Neural cell (in vitro differentiated cells): ENCODE data around the gene CYP4B1. TPM values are rescaled to one million over a fixed set of nuclear protein-coding genes. Genes with fewer than 3 reads are reported as not detected.

Experiments
- H2AFZ ChIP-seq: fragments of 200-600, 300-800 bp; sonication (generic), shearing (Covaris generic); 2 replicates; pipeline ENCODE4 v1.6.0; 2014; ENCODE audit warnings: low read depth, mild to moderate bottlenecking, antibody characterized with exemption, low read length, moderate library complexity
- H3F3A ChIP-seq: fragments of 200-600 bp; shearing (Covaris generic); 2 replicates; pipeline ENCODE4 v1.6.1; 2016; ENCODE audit warnings: mild to moderate bottlenecking, moderate library complexity, mixed read lengths, antibody characterized with exemption, low read length; ENCODE audit not compliant: insufficient read depth, poor library complexity, severe bottlenecking
- H3K27ac ChIP-seq: fragments of 200-600, 300-800 bp; sonication (generic), shearing (Covaris generic); 2 replicates; pipeline ENCODE4 v1.5.1; 2014; ENCODE audit warnings: mild to moderate bottlenecking, low read length, moderate library complexity
- H3K27me3 ChIP-seq: fragments of 300-800, 200-600 bp; sonication (generic), shearing (Covaris generic); 2 replicates; pipeline ENCODE4 v1.6.0; 2014; ENCODE audit warnings: mild to moderate bottlenecking, low read depth, low read length, moderate library complexity; ENCODE audit not compliant: insufficient read depth
- H3K36me3 ChIP-seq: fragments of 300-800, 200-600 bp; sonication (generic), shearing (Covaris generic); 2 replicates; pipeline ENCODE4 v1.5.1; 2014; ENCODE audit warnings: mild to moderate bottlenecking, antibody characterized with exemption, low read length, moderate library complexity; ENCODE audit not compliant: insufficient read depth
- H3K4me2 ChIP-seq: fragments of 300-800, 200-600 bp; sonication (generic), shearing (Covaris generic); 2 replicates; pipeline ENCODE4 v1.6.0; 2014; ENCODE audit warnings: mild to moderate bottlenecking, low read length
- H3K4me3 ChIP-seq: fragments of 300-800, 200-600 bp; sonication (generic), shearing (Covaris generic); 2 replicates; pipeline ENCODE4 v1.5.1; 2014; ENCODE audit warnings: mild to moderate bottlenecking, low read length, moderate library complexity
- H3K79me2 ChIP-seq: fragments of 200-600 bp; shearing (Covaris generic); replicated peaks from 2 replicates; pipeline ENCODE4 v1.6.0; 2014; ENCODE audit warnings: mild to moderate bottlenecking, low read length, moderate library complexity; ENCODE audit not compliant: insufficient read depth
- H3K9ac ChIP-seq: fragments of 300-800, 200-600 bp; sonication (generic), shearing (Covaris generic); 2 replicates; pipeline ENCODE4 v1.6.1; 2016; ENCODE audit warnings: mild to moderate bottlenecking, low read length, mixed read lengths
- H3K9me2 ChIP-seq: fragments of 200-600 bp; shearing (Covaris generic); 2 replicates; pipeline ENCODE4 v1.6.1; 2016; ENCODE audit warnings: mild to moderate bottlenecking, low read length, mixed read lengths; ENCODE audit not compliant: insufficient read depth
- H3K9me3 ChIP-seq: fragments of 200-600, 300-800 bp; sonication (generic), shearing (Covaris generic); 2 replicates; pipeline ENCODE4 v1.6.1; 2016; ENCODE audit warnings: mild to moderate bottlenecking, mixed run types, low read length, moderate library complexity, mixed read lengths
- H4K20me1 ChIP-seq: fragments of 200-600 bp; shearing (Covaris generic); 2 replicates; pipeline ENCODE4 v1.6.1; 2016; ENCODE audit warnings: mild to moderate bottlenecking, mixed run types; ENCODE audit not compliant: insufficient read depth
- CTCF ChIP-seq: fragments of 450-650 bp; IDR thresholded peaks from 2 replicates; pipeline ENCODE4 v1.5.1; 2014; ENCODE audit warnings: antibody characterized with exemption, mild to moderate bottlenecking, moderate library complexity; ENCODE audit not compliant: poor library complexity, severe bottlenecking
- EP300 ChIP-seq: fragments of 450-650 bp; conservative IDR thresholded peaks from 2 replicates; pipeline ENCODE4 v1.6.1; 2014; ENCODE audit warnings: antibody characterized with exemption, mild to moderate bottlenecking, moderate library complexity; ENCODE audit not compliant: poor library complexity, severe bottlenecking
- EZH2 ChIP-seq: fragments of 200-600, 300-800 bp; shearing (Covaris generic), sonication (generic); IDR thresholded peaks from 2 replicates; pipeline ENCODE4 v1.6.1; 2014; ENCODE audit warnings: antibody characterized with exemption, low read length, borderline replicate concordance, mild to moderate bottlenecking; ENCODE audit not compliant: insufficient read depth, poor library complexity, severe bottlenecking
- MXI1 ChIP-seq: fragments of 450-650 bp; conservative IDR thresholded peaks from 2 replicates; pipeline ENCODE4 v1.6.1; 2014; ENCODE audit warnings: antibody characterized with exemption, mild to moderate bottlenecking; ENCODE audit not compliant: poor library complexity, severe bottlenecking
- POLR2AphosphoS5 ChIP-seq: IDR thresholded peaks from 2 replicates; pipeline ENCODE4 v1.6.1; 2012
- RAD21 ChIP-seq: fragments of 450-650 bp; conservative IDR thresholded peaks from 2 replicates; pipeline ENCODE4 v1.6.1; 2014; ENCODE audit warnings: antibody characterized with exemption, mild to moderate bottlenecking, moderate library complexity
- REST ChIP-seq: IDR thresholded peaks from 2 replicates; pipeline ENCODE4 v1.6.1; 2012; ENCODE audit warnings: borderline replicate concordance
- SMC3 ChIP-seq: fragments of 450-650 bp; conservative IDR thresholded peaks from 2 replicates; pipeline ENCODE4 v1.6.1; 2014; ENCODE audit warnings: antibody characterized with exemption, mild to moderate bottlenecking, moderate library complexity; ENCODE audit not compliant: poor library complexity
- TAF1 ChIP-seq: IDR thresholded peaks from 2 replicates; pipeline ENCODE4 v1.6.1; 2012; ENCODE audit warnings: low read depth
- polyA plus RNA-seq: library from polyadenylated mRNA; depleted of rRNA; stranded (reverse); fragments of >200 nt; gene quantifications from 2 replicates; pipeline ENCODE4 v1.2.3, GENCODE V29; 2014

The CYP4B1 gene
- polyA plus RNA-seq, 1 donor from 2014 or later, result not detected

DNA sequence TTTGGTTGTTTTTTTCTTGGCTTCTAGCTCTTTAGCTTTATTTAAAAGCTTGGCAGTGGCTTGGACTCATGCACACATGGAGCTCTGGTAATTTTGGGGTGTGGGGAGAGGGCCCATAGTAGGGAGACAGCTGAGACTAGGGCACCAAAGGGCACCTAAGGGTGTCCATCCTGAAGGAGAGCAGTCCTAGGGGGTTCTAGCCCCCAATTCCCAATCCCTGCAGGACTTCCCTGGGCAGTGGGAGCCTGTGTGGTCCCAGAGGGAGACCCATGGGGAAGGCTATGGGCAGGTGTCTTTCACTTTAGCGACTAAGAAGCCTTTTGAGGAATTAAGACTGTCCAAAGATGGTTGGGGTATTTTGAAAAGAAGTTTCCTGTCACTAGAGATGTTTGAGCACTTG, 6.9 kb downstream of the CYP4B1 start:
- H3K4me3 ChIP-seq, result no peak overlapping the region
- no peaks in the 10 kb centered on the region for H3K9me3 ChIP-seq
- no peaks in the 10 kb centered on the region for H3K9me2 ChIP-seq
- H3K4me2 ChIP-seq, result no peak overlapping the region
- TF ChIP-seq POLR2AphosphoS5 (no peak), EZH2 (no peak), SMC3 (no peak), CTCF (no peak), RAD21 (no peak), TAF1 (no peak), EP300 (no peak), MXI1 (no peak), REST (no peak)
- no peaks in the 10 kb centered on the region for H4K20me1 ChIP-seq
- H3K9ac ChIP-seq, result no peak overlapping the region
- no peaks in the 10 kb centered on the region for H3K79me2 ChIP-seq
- no peak overlapping the region for H3K27ac ChIP-seq
- no peaks in the 10 kb centered on the region for H3F3A ChIP-seq
- no peak overlapping the region for H2AFZ ChIP-seq
- H3K36me3 ChIP-seq, result no peaks in the 10 kb centered on the region
- no peaks in the 10 kb centered on the region for H3K27me3 ChIP-seq

DNA sequence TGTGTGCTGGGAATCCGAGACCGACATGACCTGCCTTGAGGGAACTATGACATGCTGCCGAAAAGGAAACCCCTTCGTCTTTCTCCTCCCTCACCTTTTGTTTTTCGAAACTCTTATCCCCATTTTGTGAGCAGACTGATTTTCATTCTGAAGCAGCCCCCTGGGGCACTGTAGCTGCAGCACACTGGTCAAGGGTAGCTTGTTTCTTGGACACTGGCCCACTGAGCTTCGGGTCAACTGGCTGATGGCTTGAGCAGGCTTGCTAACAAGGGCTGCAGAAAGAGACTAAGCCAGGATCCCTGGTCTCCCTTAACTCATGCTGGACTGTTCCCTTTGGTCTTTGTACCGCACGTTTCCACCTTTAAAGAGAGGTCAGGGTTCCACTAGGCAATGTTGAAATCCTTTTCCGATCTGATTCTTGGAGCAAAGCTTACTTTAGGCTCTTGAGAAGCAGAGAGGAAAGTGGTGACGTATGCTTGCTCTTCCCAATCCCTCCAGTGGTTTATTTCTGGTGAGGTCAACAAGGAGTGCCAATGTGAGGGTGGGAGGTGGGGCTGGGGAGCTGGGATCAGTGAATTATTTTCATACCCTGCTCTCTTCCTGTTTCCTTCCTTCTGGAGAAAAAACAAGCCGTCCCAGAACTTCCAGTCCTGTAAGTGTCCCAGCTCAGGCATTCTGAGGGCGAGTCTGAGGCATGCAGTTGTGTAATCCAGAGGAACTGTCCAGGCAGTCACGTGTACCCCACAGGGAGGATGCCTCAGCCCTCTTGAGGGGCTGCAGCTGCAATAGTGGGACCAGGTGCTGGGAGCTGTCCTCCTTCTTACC, 7.6 kb downstream of the CYP4B1 start:
- TF ChIP-seq REST (no peak), RAD21 (no peak), EZH2 (no peak), POLR2AphosphoS5 (no peak), CTCF (no peak), TAF1 (no peak), MXI1 (no peak), SMC3 (no peak), EP300 (no peak)
- Histone ChIP-seq H3K4me2 (no peak overlapping the region), H2AFZ (no peak overlapping the region), H3K27ac (no peak overlapping the region), H3K27me3 (no peaks in the 10 kb centered on the region), H3K9me2 (no peaks in the 10 kb centered on the region), H3F3A (no peaks in the 10 kb centered on the region), H3K79me2 (no peaks in the 10 kb centered on the region), H3K4me3 (no peak overlapping the region), H3K9ac (no peak overlapping the region), H4K20me1 (no peaks in the 10 kb centered on the region), H3K36me3 (no peaks in the 10 kb centered on the region), H3K9me3 (no peaks in the 10 kb centered on the region)
